SU-DHL-6 (cell line): ENCODE measurements around the gene MEIOB.

Experiments
- CTCF ChIP-seq: fragments of 200-600 bp; sonication (generic); IDR thresholded peaks from one replicate; pipeline ENCODE4 v1.5.1; 2017; ENCODE audit warnings: antibody characterized with exemption, mild to moderate bottlenecking, low read length, moderate library complexity; ENCODE audit not compliant: insufficient read depth, poor library complexity, severe bottlenecking
- EZH2phosphoT487 ChIP-seq: fragments of 200-600 bp; sonication (generic), shearing (Covaris generic); conservative IDR thresholded peaks from 2 replicates; pipeline ENCODE4 v1.6.1; 2018; ENCODE audit warnings: mild to moderate bottlenecking, antibody characterized with exemption, low read length, moderate library complexity, mixed read lengths

- TF ChIP-seq CTCF (no peak), EZH2phosphoT487 (no peak)
Observed at GRCh38 chr16:1915732-1916639, 44.0 kb upstream of the MEIOB start.
